ENCODE data around the gene PANK1. TPM values are rescaled to one million over a fixed set of nuclear protein-coding genes. Genes with fewer than 3 reads are reported as not detected.

PANK1 gene
- total RNA-seq, 1 experiment from 2014 or later, result 24.9 TPM

GRCh38 chr10:89662596-89662995, 17.6 kb upstream of the PANK1 start:
- no peaks in the 10 kb centered on the region for H3K36me3 Mint-ChIP-seq
- no peak overlapping the region for H3K27ac Mint-ChIP-seq
- H3K4me3 Mint-ChIP-seq, result no peak overlapping the region
- no peak for TF ChIP-seq TCF7 (CRISPR knock-in tag; IDR thresholded peaks at IDR 0.05; ENCODE audit: low read depth)
- no peak for TF ChIP-seq HMGA2 (CRISPR knock-in tag; IDR thresholded peaks at IDR 0.05)
- TF ChIP-seq ATF6 (CRISPR knock-in tag; IDR thresholded peaks at IDR 0.05), result no peak
- TF ChIP-seq ZNF121 (CRISPR knock-in tag; IDR thresholded peaks at IDR 0.05), result no peak
- no peak for TF ChIP-seq USF2 (CRISPR knock-in tag; IDR thresholded peaks at IDR 0.05)
- no peak for TF ChIP-seq TEAD1 (CRISPR knock-in tag; IDR thresholded peaks at IDR 0.05)
- TF ChIP-seq AFF4 (CRISPR knock-in tag; IDR thresholded peaks at IDR 0.05; ENCODE audit: borderline replicate concordance), result no peak
- TF ChIP-seq CDX4 (CRISPR knock-in tag; IDR thresholded peaks at IDR 0.05; ENCODE audit: borderline replicate concordance), result no peak
- no peak for TF ChIP-seq ZNF263 (CRISPR knock-in tag; IDR thresholded peaks at IDR 0.05; ENCODE audit: low read depth)
- TF ChIP-seq ZSCAN18 (CRISPR knock-in tag; IDR thresholded peaks at IDR 0.05), result no peak
- TF ChIP-seq ZNF219 (CRISPR knock-in tag; IDR thresholded peaks at IDR 0.05; ENCODE audit: borderline replicate concordance), result no peak
- no peak for TF ChIP-seq GRHL2 (CRISPR knock-in tag; IDR thresholded peaks at IDR 0.05; ENCODE audit: insufficient replicate concordance, severe bottlenecking)
- no peak for TF ChIP-seq ERG (CRISPR knock-in tag; IDR thresholded peaks at IDR 0.05)
- no peak for TF ChIP-seq ZNF512 (CRISPR knock-in tag; IDR thresholded peaks at IDR 0.05; ENCODE audit: borderline replicate concordance)
- no peak for TF ChIP-seq EMX1 (CRISPR knock-in tag; IDR thresholded peaks at IDR 0.05)
- no peak for TF ChIP-seq NFATC4 (CRISPR knock-in tag; IDR thresholded peaks at IDR 0.05)
- no peak for TF ChIP-seq JAZF1 (CRISPR knock-in tag; IDR thresholded peaks at IDR 0.05)
- no peak for TF ChIP-seq GABPB1 (CRISPR knock-in tag; IDR thresholded peaks at IDR 0.05)
- no peak for TF ChIP-seq USF1 (CRISPR knock-in tag; IDR thresholded peaks at IDR 0.05)
- no peak for TF ChIP-seq NFE2L1 (CRISPR knock-in tag; IDR thresholded peaks at IDR 0.05)
- CTCF ChIA-PET, result interaction anchor here (1.4 kb wide), 1 partner anchor 10 kb away, joined by 4 read pairs; no protein-coding TSS in a partner anchor
- ATAC-seq (no peak), DNase-seq (ENCODE audit: low spot score) (no peak)
- no peaks in the 10 kb centered on the region for H3K4me1 Mint-ChIP-seq
- POLR2A ChIA-PET, result no interaction called here
- H3K9me3 Mint-ChIP-seq, result no peaks in the 10 kb centered on the region
- H3K27me3 Mint-ChIP-seq (ENCODE audit: low read depth), result no peaks in the 10 kb centered on the region; the same call in 1 of the 2 replicates
